Right lobe of liver (tissue), 6 donors: ENCODE data around the gene TRIM63. TPM values are rescaled to one million over a fixed set of nuclear protein-coding genes. Genes with fewer than 3 reads are reported as not detected.

Experiments
- ATAC-seq, 4 donors: fragments of 200-7000 bp; cut with Tn5 transposase; one replicate each; pipeline ENCODE4 v1.9.1; 2020; ENCODE audit warnings: mild to moderate bottlenecking in 4 of 4, moderate library complexity in 4 of 4
- DNase-seq, 3 donors: peaks; one replicate each; pipeline ENCODE4 v3.0.0-alpha.2; 2020
- H3K27ac ChIP-seq, 3 donors: fragments of 200-600 bp; one replicate each; pipeline ENCODE4 v1.8.0; 2022
- H3K27me3 ChIP-seq, 2 donors: fragments of 200-600 bp; one replicate each; pipeline ENCODE4 v1.8.0; 2022
- H3K36me3 ChIP-seq, 4 donors: fragments of 200-600 bp; sonication (generic) in 1 of 4; one replicate each; pipeline versions ENCODE4 v1.5.1 to v1.8.0; 2017 to 2022; ENCODE audit warnings: control low read depth in 1 of 4
- H3K4me1 ChIP-seq, 4 donors: fragments of 200-600 bp; sonication (generic) in 1 of 4; one replicate each; pipeline versions ENCODE4 v1.5.1 to v1.8.0; 2017 to 2022; ENCODE audit warnings: control low read depth in 1 of 4
- H3K4me3 ChIP-seq, 3 donors: fragments of 200-600 bp; one replicate each; pipeline ENCODE4 v1.8.0; 2022
- H3K9me3 ChIP-seq, 4 donors: fragments of 200-600 bp; sonication (generic) in 1 of 4; one replicate each; pipeline versions ENCODE4 v1.5.1 to v1.8.0; 2017 to 2022; ENCODE audit warnings: control low read depth in 1 of 4
- POLR2A ChIP-seq: fragments of 450-650 bp; IDR thresholded peaks from one replicate; pipeline ENCODE4 v1.6.1; 2017; ENCODE audit warnings: antibody characterized with exemption, mild to moderate bottlenecking
- WGBS: methylation state at CpG from one replicate; pipeline ENCODE4 v1.1.6; 2018; ENCODE audit warnings: low coverage, low lambda C conversion rate; ENCODE audit not compliant: insufficient coverage; ENCODE audit errors: missing lambda C conversion rate; 5-methylcytosine and 5-hydroxymethylcytosine counted together
- intact Hi-C, 2 donors: fragments of 100-400 bp; cut with DNase I; formaldehyde crosslinking; loops; one replicate each; pipeline versions ENCODE4 v1.11.2 to v1.14.1; 2022
- total RNA-seq, 6 experiments: library from RNA; depleted of rRNA in 2 of 6; stranded (reverse); fragments of >200 nt in 2 of 6; fragmentation: NEBNext Ultra II Directional in 3 of 6; extraction: Animal tissue kit (Norgen Biotek cat#: 25700) in 3 of 6; gene quantifications; one replicate each; pipeline versions ENCODE4 v1.1.0 to v1.2.4, GENCODE V29; 2016 to 2023
- TF ChIP-seq, protein P1 (sequence below), 4 donors: fragments of 200-600 bp in 3 of 4; fragments of 450-650 bp in 1 of 4; IDR thresholded peaks; one replicate each; pipeline versions ENCODE4 v1.5.1 to v1.8.0; 2016 to 2022; ENCODE audit warnings: antibody characterized with exemption in 4 of 4, mild to moderate bottlenecking in 2 of 4
- donor health status: DM: no; HTN: yes; CAD: no.
- donor health status: DM: no; HTN: no; CAD: no.
- donor health status: DM: no; HTN: no; CAD: no.
- donor health status: DM: no; HTN: yes; CAD: no.
- donor health status: DM: no; HTN: yes; CAD: no.

TRIM63 gene
- total RNA-seq, 6 experiments from 2014 or later, result 0.18 to 3.5 (median 0.49) TPM; not detected in 3

DNA sequence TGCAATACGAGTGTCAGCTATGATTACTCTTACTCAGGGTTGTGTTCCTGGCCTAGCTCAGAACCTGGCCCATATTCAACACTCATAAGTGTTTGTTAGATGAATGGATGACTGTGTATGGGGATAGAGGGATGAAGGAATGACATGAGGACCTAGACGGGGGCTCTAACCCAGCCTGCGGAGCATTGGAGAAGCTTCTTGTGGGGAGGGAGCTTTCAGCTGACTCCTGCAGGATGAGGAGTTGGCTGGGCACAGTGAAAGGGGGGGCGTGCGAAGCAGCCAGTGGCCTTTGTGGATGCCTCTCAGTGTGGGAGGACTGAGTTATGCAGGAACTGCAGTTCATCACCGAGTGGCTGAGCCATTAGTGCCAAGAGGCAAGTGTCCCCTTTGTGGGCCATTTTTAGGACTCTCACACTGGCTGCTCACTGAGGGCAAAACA lies 47.1 kb downstream of the TRIM63 start:
- H3K9me3 ChIP-seq, result no peaks in the 10 kb centered on the region
- H3K4me1 ChIP-seq, result no peaks in the 10 kb centered on the region
- H3K27me3 ChIP-seq, result no peaks in the 10 kb centered on the region
- H3K27ac ChIP-seq, result no peak overlapping the region
- DNase-seq (no peak), ATAC-seq (no peak)
- H3K36me3 ChIP-seq, result no peaks in the 10 kb centered on the region
- TF ChIP-seq, protein P1, sequence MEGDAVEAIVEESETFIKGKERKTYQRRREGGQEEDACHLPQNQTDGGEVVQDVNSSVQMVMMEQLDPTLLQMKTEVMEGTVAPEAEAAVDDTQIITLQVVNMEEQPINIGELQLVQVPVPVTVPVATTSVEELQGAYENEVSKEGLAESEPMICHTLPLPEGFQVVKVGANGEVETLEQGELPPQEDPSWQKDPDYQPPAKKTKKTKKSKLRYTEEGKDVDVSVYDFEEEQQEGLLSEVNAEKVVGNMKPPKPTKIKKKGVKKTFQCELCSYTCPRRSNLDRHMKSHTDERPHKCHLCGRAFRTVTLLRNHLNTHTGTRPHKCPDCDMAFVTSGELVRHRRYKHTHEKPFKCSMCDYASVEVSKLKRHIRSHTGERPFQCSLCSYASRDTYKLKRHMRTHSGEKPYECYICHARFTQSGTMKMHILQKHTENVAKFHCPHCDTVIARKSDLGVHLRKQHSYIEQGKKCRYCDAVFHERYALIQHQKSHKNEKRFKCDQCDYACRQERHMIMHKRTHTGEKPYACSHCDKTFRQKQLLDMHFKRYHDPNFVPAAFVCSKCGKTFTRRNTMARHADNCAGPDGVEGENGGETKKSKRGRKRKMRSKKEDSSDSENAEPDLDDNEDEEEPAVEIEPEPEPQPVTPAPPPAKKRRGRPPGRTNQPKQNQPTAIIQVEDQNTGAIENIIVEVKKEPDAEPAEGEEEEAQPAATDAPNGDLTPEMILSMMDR (IDR thresholded peaks at IDR 0.05), result no peak
- no peak for TF ChIP-seq POLR2A
- intact Hi-C loops, result no loop called here
- 88% methylated on average over 1 of the region's 6 CpGs for WGBS
- no peak overlapping the region for H3K4me3 ChIP-seq

DNA sequence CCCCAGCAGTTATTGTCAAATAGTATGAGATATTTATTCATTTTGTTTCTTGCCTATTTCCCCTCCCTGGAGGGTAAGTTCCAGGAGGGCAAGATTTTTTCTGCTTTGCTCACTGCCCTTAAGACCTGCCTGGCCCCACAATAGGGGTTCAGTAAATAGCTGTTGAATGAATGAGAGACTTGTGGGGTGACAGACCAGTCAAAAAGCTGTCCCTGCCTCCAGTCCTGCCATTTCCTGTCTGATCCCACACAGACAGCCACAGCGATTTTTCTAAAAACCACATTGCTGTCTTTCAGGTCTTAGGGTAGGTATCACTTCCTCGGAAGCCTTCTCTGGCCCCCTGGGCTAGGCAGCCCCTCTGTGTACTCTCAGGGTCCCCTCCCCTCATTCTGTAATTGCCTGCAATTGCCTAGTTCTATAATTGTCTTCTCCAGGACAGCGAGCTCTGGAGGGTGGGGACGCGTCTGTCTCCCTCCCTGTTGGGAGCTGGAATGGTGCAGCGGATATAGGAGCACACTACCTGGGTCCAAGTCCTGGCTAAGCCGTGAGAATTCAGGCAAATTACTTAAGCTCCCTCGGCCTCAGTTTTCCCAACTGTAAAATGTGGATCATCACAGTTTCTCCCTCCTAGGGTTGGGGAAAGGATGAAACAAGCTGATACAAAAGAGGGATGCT lies 47.7 kb downstream of the TRIM63 start:
- no peak overlapping the region for H3K27ac ChIP-seq

DNA sequence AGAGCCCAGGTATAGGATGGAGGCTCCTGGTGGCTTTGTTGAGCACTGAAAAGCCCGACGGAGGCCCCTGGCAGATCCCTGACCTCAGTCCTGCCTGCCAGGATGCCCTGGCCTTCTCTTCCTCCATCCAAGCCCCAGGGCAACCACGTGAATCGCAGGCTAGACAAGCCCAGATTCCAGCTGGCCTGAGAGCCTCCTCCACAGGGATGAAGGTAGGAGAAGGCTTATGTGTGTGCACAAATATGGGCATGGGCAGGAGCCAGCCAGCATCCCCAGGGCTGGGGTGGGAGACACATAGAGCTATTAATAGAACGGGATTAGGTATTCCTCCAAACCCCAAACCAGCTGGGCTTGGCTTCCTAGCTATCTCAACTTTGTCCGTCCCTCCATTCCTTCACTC lies 49.8 kb downstream of the TRIM63 start:
- DNase-seq (no peak), ATAC-seq (no peak)
- Histone ChIP-seq H3K4me1 (no peaks in the 10 kb centered on the region), H3K27me3 (no peaks in the 10 kb centered on the region), H3K27ac (no peak overlapping the region), H3K4me3 (no peak overlapping the region), H3K36me3 (no peaks in the 10 kb centered on the region), H3K9me3 (no peaks in the 10 kb centered on the region)
- 39% methylated on average over 2 of the region's 6 CpGs for WGBS
- TF ChIP-seq, protein P1 (IDR thresholded peaks at IDR 0.05), result no peak
- TF ChIP-seq POLR2A, result no peak
- intact Hi-C loops, result no loop called here

More for the DNA sequence above, 47.7 kb downstream of the TRIM63 start:
- intact Hi-C loops, result no loop called here
- no peaks in the 10 kb centered on the region for H3K36me3 ChIP-seq
- H3K9me3 ChIP-seq, result no peaks in the 10 kb centered on the region
- no peak overlapping the region for H3K4me3 ChIP-seq
- no peaks in the 10 kb centered on the region for H3K27me3 ChIP-seq
- DNase-seq (no peak), ATAC-seq (no peak)
- TF ChIP-seq POLR2A, result no peak
- TF ChIP-seq, protein P1 (IDR thresholded peaks at IDR 0.05), result no peak
- WGBS, result 73% methylated on average over 5 of the region's 8 CpGs
- H3K4me1 ChIP-seq, result no peaks in the 10 kb centered on the region

DNA sequence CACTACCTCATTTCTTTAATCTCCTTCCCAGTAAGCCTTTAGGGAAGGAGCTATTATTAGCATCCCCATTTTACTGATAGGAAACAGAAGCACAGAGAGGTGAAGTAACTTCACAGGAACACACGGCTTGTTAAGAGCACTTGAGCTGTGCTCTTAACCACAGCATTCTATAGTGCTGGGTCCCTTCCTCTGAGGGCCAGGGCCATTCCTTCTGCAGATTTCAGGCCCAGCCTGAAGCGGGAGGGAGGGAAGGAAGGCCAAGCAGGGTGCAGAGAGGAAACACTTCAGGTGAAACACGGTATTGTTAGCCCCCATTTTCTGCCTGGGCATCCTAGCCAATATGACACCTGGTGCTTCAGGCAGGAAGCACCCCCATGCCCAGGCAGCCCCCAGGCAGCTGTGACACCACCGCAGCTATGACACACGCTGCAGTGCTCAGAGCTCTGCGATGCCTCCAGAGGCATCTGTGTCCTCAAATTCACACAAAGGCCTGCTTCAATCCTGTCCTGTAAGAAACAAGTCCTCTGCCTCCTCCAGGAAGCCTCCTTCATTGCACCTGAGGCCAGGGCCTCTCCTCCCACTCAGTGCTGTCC lies 50.4 kb downstream of the TRIM63 start:
- ATAC-seq (no peak), DNase-seq (no peak)
- TF ChIP-seq, protein P1 (IDR thresholded peaks at IDR 0.05), result no peak
- no peak for TF ChIP-seq POLR2A
- no peaks in the 10 kb centered on the region for H3K9me3 ChIP-seq
- no peaks in the 10 kb centered on the region for H3K36me3 ChIP-seq
- intact Hi-C loops, result no loop called here
- WGBS, result 66% methylated on average over 3 of the region's 6 CpGs
- H3K4me3 ChIP-seq, result no peak overlapping the region
- no peaks in the 10 kb centered on the region for H3K27me3 ChIP-seq
- no peak overlapping the region for H3K27ac ChIP-seq
- no peaks in the 10 kb centered on the region for H3K4me1 ChIP-seq
